SJSA1 (cell line): ENCODE measurements around the gene AMMECR1. TPM values are rescaled to one million over a fixed set of nuclear protein-coding genes. Genes with fewer than 3 reads are reported as not detected.
"Not testable (repeated sequence)": the region's sequence is repeated elsewhere in the genome, so short reads cannot be mapped to it uniquely, and the experiment has no call there.

Experiments used
- DNase-seq, 2 experiments: peaks; one replicate each; pipeline ENCODE4 v3.0.0-alpha.2; 2015 to 2020; ENCODE audit warnings: low spot score in 2 of 2, low read depth in 1 of 2
- H3K27ac ChIP-seq: fragments of 250-450 bp; sonication (Bioruptor Pico); 2 replicates; pipeline ENCODE4 v1.5.1; 2020; ENCODE audit warnings: mild to moderate bottlenecking, moderate library complexity
- H3K27me3 ChIP-seq: fragments of 250-450 bp; sonication (Bioruptor Pico); replicated peaks from 2 replicates; pipeline ENCODE4 v1.5.1; 2020; ENCODE audit warnings: mild to moderate bottlenecking, moderate library complexity
- H3K36me3 ChIP-seq: fragments of 250-450 bp; sonication (Bioruptor Pico); 2 replicates; pipeline ENCODE4 v1.5.1; 2020; ENCODE audit warnings: mild to moderate bottlenecking
- H3K4me1 ChIP-seq: fragments of 250-450 bp; sonication (Bioruptor Pico); replicated peaks from 2 replicates; pipeline ENCODE4 v1.6.1; 2021; ENCODE audit warnings: mild to moderate bottlenecking
- H3K4me3 ChIP-seq: fragments of 250-450 bp; sonication (Bioruptor Pico); 2 replicates; pipeline ENCODE4 v1.5.1; 2020; ENCODE audit warnings: mild to moderate bottlenecking
- H3K9me3 ChIP-seq: fragments of 250-450 bp; sonication (Bioruptor Pico); replicated peaks from 2 replicates; pipeline ENCODE4 v1.5.1; 2020; ENCODE audit warnings: mild to moderate bottlenecking
- total RNA-seq: library from RNA; depleted of rRNA; stranded (reverse); fragments of >200 nt; shearing (Covaris generic); gene quantifications from 2 replicates; pipeline ENCODE4 v1.2.3, GENCODE V29; 2014; rRNA removed

Gene AMMECR1
- 7.3 and 12.7 TPM in 2 replicates for total RNA-seq

DNA sequence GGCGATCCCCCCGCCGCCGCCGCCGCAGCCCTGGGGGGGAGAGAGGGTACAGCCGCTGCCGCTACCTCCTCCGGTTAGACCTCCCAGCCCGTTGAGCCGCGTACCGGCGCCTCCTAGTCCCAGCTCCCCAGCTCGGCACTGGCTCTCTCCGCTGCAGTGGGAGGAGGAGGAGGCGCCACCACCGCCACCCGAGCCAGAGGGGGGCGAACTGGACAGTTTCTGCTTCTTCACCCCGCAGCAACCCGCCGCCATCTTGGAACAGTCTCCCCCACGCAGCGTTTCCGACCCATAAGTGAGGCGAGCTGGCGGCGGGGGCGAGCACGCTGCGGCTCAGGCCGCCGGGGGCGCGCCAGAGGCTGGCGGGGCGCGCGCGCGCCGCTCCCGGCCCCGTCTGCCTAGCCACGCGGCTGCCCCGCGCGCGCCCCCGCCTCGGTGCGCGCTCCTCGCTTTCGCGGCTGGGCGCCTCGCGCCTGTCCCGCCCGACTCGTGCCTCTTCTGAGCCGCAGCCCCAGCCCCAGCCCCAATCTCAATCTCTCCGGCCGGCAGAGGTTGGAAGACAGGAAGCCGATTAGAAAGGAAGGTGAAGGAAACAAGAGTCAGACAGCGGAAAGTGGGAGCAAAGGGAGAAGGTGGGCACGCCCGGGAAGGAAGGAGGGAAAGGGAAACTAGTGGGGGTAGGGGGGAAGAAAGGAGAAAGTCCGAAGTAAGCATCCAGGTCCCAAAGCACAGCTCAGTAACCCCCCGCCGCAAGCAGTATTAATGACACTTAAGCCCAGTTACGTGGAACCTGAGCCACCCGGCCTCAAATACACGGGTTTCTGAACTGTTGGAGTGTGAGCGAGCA lies at the start of gene AMMECR1:
AMMECR1 (minus strand) TSS at position 266 of the 844 bp plus-strand sequence; CDS start at position 252, 14 bp downstream.
- DNase-seq, result peak; percentile 69 to 81
- H3K9me3 ChIP-seq, result no peaks in the 10 kb centered on the region

GRCh38 chrX:110363244-110363643 lies 45.4 kb upstream of the AMMECR1 start:
- H3K4me3 ChIP-seq, result no peak overlapping the region
- no peaks in the 10 kb centered on the region for H3K9me3 ChIP-seq
- no peaks in the 10 kb centered on the region for H3K36me3 ChIP-seq
- DNase-seq, result no peak
- H3K27me3 ChIP-seq, result no peaks in the 10 kb centered on the region
- no peaks in the 10 kb centered on the region for H3K4me1 ChIP-seq
- H3K27ac ChIP-seq, result no peak overlapping the region

More for the DNA sequence above, at the start of gene AMMECR1:
- peaks cover 4% of the 10 kb centered on the region; the same call in 1 of the 2 replicates for H3K36me3 ChIP-seq
- no peaks in the 10 kb centered on the region; the same call in 1 of the 2 replicates for H3K4me1 ChIP-seq
- H3K27me3 ChIP-seq, result 0 out of 2 replicates have a peak, but pooled peaks cover 4% of the 10 kb centered on the region
- H3K4me3 ChIP-seq, result peak within 1 kb of the TSS; percentile 91
- peak within 1 kb of the TSS; percentile 72 for H3K27ac ChIP-seq

DNA sequence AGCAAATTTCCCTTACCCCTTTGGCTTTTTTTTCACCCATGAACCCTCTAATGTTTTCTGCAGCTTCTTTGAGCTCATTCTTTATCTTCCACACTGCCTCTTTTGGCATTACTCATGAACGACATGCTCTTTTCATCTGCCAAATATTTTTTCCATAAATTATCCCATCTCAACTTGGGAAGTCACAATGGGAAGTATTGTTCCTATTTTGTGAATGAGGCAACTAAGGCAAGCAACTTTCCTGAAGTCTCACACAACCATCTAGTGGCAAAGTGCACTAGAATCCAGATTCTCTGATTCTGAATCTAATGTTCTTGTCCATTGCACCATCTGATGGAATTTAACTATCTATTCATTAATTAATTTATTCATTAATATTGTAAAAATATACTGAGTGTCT lies 41.4 kb upstream of the AMMECR1 start:
- no peaks in the 10 kb centered on the region for H3K27me3 ChIP-seq
- no peak for DNase-seq
- H3K36me3 ChIP-seq, result no peaks in the 10 kb centered on the region
- H3K4me1 ChIP-seq, result no peaks in the 10 kb centered on the region
- H3K27ac ChIP-seq, result no peak overlapping the region
- no peaks in the 10 kb centered on the region for H3K9me3 ChIP-seq
- no peak overlapping the region for H3K4me3 ChIP-seq

GRCh38 chrX:110358548-110358947 lies 40.7 kb upstream of the AMMECR1 start, which contains the start of gene RTL9:
TSS of gene RTL9 (plus strand) at chrX:110358848. CDS start at chrX:110450618, 91,770 bp downstream.
- no peaks in the 10 kb centered on the region for H3K36me3 ChIP-seq
- DNase-seq, result no peak
- H3K4me3 ChIP-seq, result no peak within 1 kb of the TSS
- H3K27ac ChIP-seq, result no peak within 1 kb of the TSS
- H3K27me3 ChIP-seq, result no peaks in the 10 kb centered on the region
- no peaks in the 10 kb centered on the region for H3K4me1 ChIP-seq
- no peaks in the 10 kb centered on the region for H3K9me3 ChIP-seq

DNA sequence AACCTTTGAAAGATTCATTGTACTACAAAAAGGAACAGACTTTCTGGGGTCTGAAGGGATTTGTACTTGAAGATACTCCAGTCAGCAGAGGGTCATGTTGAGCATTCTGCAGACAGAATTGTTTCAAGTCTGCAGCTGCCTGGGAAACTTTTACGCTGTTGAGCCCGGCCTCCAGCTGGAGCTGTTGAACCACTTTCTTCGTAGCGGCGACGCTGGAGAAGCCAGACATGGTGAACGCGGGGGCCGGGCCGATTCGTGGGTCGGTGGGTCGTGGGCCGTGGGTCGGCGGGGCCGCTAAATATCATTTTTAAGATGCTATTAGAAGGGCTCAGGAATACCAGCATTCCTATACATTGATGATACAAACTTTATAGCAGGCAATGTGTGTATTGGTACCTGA lies 28.8 kb upstream of the AMMECR1 start:
- Histone ChIP-seq H3K36me3 (no peaks in the 10 kb centered on the region), H3K4me1 (no peaks in the 10 kb centered on the region; the same call in 1 of the 2 replicates), H3K27me3 (no peaks in the 10 kb centered on the region), H3K27ac (no peak overlapping the region), H3K4me3 (no peak overlapping the region), H3K9me3 (no peaks in the 10 kb centered on the region)
- DNase-seq, result no peak

DNA sequence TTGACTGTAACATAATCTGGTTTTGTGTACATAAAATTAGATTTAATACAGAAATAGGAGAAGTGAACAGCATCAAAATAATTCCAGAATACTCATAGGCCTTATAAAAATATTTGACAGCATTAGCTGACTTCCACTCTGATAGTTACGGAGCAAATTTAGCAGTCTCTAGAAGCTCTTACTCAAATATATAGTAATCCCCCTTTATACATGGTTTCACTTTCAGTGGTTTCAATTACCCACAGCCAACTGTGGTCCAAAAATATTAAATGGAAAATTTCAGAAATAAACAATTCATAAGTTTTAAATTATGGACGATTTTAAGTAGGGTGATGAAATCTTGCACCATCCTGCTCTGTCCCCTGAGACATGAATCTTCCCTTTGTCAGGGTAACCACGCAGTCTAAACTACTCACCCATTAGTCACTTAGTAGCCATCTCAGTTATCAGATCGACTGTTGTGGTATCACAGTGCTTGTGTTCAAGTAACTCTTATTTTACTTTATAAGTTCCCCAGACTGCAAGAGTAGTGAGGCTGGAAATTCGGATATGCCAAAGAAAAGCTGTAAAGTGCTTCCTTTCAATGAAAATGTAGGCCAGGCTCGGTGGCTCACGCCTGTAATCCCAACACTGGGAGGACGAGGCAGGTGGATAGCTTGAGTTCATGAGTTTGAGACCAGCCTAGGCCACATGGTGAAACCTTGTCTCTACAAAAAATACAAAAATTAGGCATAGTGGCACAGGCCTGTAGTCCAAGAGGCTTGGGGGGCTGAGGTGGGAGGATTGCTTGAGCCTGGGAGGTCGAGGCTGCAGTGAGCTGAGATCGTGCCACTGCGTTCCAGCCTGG lies 23.5 kb upstream of the AMMECR1 start:
- Histone ChIP-seq H3K36me3 (no peaks in the 10 kb centered on the region), H3K27me3 (no peaks in the 10 kb centered on the region), H3K27ac (no peak overlapping the region), H3K4me1 (no peaks in the 10 kb centered on the region; the same call in 1 of the 2 replicates), H3K9me3 (no peaks in the 10 kb centered on the region), H3K4me3 (no peak overlapping the region)
- DNase-seq, result peak in 1 of 2 experiments; percentile 1

DNA sequence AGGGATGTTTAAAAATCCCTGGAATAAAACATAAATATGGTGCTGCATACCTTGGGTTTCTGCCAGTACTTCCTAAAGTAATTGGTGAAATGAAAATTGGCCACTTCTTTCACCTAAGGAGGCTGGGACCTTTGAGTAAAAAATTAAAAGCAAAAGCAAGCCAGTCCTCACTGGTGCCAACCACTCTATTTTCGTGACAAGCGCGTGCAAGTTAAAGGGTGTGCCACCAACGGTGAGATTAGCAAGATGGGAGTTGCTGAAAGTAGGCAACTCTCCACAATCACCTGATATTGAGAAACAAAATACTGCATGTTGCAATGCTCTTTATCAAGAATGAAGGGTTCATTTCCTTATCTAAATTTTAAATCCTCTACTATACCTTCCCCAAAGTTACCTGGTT lies 21.1 kb upstream of the AMMECR1 start:
- no peak overlapping the region for H3K27ac ChIP-seq
- DNase-seq, result no peak
- H3K36me3 ChIP-seq, result no peaks in the 10 kb centered on the region
- no peak overlapping the region for H3K4me3 ChIP-seq
- no peaks in the 10 kb centered on the region for H3K9me3 ChIP-seq
- H3K27me3 ChIP-seq, result no peaks in the 10 kb centered on the region
- H3K4me1 ChIP-seq, result no peaks in the 10 kb centered on the region; the same call in 1 of the 2 replicates

- not testable (repeated sequence) for H3K27me3 ChIP-seq, H3K9me3 ChIP-seq, H3K4me1 ChIP-seq, H3K27ac ChIP-seq, H3K36me3 ChIP-seq, DNase-seq, H3K4me3 ChIP-seq
Measured at GRCh38 chrX:110333458-110333857, 15.6 kb upstream of the AMMECR1 start.

- Histone ChIP-seq H3K27ac (no peak overlapping the region), H3K27me3 (no peaks in the 10 kb centered on the region), H3K36me3 (no peaks in the 10 kb centered on the region), H3K4me1 (no peaks in the 10 kb centered on the region), H3K4me3 (no peak overlapping the region), H3K9me3 (no peaks in the 10 kb centered on the region)
- no peak for DNase-seq
Measured at GRCh38 chrX:110331444-110332030, 13.7 kb upstream of the AMMECR1 start.

GRCh38 chrX:110328613-110329012 lies 10.7 kb upstream of the AMMECR1 start:
- H3K4me1 ChIP-seq, H3K27ac ChIP-seq, H3K36me3 ChIP-seq, H3K27me3 ChIP-seq, DNase-seq, H3K4me3 ChIP-seq, H3K9me3 ChIP-seq: not testable (repeated sequence)

GRCh38 chrX:110327336-110327735 lies 9.5 kb upstream of the AMMECR1 start:
- H3K36me3 ChIP-seq, result no peaks in the 10 kb centered on the region
- H3K4me1 ChIP-seq, result no peaks in the 10 kb centered on the region
- no peak overlapping the region for H3K4me3 ChIP-seq
- H3K9me3 ChIP-seq, result no peaks in the 10 kb centered on the region
- H3K27ac ChIP-seq, result no peak overlapping the region
- DNase-seq, result no peak
- H3K27me3 ChIP-seq, result no peaks in the 10 kb centered on the region

DNA sequence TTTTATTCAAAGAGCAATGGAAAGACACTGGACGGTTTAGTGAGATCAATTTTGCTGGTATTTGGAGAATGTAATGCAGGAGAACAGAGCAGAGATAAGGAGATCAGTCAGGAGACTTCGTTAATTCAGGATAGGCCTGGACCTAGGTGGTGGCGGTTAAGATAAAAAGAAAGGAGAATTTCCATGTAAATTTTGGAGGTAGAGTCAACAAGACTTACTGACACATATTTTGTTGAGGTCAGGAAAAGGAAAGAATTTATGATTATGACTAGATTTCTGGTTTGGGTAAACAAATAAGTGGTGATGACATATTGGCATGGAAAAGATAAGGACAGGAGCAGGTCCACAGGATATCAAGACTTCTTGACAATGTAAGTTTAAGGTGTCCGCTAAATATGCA lies 8.8 kb upstream of the AMMECR1 start:
- Histone ChIP-seq H3K4me1 (no peaks in the 10 kb centered on the region), H3K27ac (no peak overlapping the region), H3K4me3 (no peak overlapping the region), H3K27me3 (no peaks in the 10 kb centered on the region), H3K36me3 (no peaks in the 10 kb centered on the region), H3K9me3 (no peaks in the 10 kb centered on the region)
- no peak for DNase-seq

DNA sequence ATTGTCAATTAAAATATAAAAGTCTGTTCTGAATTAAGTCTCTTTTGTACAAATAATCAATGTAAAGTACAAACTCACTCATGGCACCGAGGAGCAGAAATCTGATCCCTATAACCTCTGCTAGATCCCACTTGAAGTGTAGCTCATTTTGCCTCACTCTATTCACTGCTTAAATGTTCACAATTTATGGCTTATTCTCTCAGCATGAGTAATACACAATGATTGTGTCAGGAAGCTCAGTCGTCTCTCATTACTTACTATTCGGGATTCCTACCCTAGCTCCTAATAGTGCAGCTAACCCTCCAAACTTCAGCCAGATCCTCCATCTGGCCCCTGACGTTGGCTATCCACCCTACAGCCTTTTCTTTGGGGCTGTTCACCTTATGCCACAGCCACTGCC lies 4.7 kb upstream of the AMMECR1 start:
- H3K4me3 ChIP-seq, result no peak overlapping the region
- H3K4me1 ChIP-seq, result no peaks in the 10 kb centered on the region; the same call in 1 of the 2 replicates
- no peaks in the 10 kb centered on the region for H3K9me3 ChIP-seq
- 0 out of 2 replicates have a peak, but pooled peaks cover 4% of the 10 kb centered on the region for H3K27me3 ChIP-seq
- no peak overlapping the region for H3K27ac ChIP-seq
- peaks cover 2% of the 10 kb centered on the region; the same call in 1 of the 2 replicates for H3K36me3 ChIP-seq
- DNase-seq, result no peak
